ENCODE measurements around the gene AFAP1.

DNA sequence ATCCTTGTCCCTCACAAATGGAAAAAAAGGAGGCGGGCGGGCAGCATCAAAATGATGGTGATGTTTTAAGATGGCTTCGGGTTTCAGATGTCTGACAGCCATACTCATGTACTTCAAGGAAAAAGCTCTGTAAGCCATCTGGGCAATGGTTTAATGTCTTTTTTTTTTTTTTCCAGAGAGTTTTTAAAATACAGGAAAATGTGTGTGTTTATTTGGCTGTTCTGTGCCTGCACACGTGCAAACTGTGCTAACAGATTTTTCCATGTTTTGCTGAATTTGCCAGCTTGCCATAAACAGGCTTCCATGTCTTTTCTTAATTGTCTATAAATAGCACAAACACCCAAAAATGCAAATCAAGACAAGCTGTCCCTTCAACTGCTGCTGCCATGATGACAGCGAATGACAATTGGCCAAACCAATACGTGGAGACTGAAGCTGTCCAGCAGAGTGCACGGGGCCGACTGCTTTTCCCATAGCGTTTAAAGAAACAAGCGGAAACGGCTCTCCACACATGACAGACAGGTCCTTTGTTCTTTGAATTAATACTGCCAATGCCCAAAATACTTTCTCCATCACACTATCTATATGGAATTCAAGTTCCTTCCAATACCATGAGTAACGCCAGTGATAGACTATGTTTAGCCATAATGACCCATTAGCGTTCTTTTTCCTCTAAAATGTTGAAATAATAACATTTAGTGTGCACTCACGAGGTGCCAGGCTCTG, 35.7 kb downstream of the AFAP1 start:
- TF ChIP-seq, protein P1, sequence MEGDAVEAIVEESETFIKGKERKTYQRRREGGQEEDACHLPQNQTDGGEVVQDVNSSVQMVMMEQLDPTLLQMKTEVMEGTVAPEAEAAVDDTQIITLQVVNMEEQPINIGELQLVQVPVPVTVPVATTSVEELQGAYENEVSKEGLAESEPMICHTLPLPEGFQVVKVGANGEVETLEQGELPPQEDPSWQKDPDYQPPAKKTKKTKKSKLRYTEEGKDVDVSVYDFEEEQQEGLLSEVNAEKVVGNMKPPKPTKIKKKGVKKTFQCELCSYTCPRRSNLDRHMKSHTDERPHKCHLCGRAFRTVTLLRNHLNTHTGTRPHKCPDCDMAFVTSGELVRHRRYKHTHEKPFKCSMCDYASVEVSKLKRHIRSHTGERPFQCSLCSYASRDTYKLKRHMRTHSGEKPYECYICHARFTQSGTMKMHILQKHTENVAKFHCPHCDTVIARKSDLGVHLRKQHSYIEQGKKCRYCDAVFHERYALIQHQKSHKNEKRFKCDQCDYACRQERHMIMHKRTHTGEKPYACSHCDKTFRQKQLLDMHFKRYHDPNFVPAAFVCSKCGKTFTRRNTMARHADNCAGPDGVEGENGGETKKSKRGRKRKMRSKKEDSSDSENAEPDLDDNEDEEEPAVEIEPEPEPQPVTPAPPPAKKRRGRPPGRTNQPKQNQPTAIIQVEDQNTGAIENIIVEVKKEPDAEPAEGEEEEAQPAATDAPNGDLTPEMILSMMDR (IDR thresholded peaks at IDR 0.05; ENCODE audit: control extremely low read depth in 1 of 3, insufficient read depth in 1 of 3, low read depth in 1 of 3, low read length in 3 of 3) = no peak
- TF ChIP-seq EZH2 (IDR thresholded peaks at IDR 0.05; ENCODE audit: low read depth, low read length, severe bottlenecking) (no peak), SIN3A (conservative IDR thresholded peaks at IDR 0.05 in 1 of 2, IDR thresholded peaks at IDR 0.05 in 1 of 2; ENCODE audit: low read depth in 1 of 2, low read length in 2 of 2) (no peak), POLR2AphosphoS5 (IDR thresholded peaks at IDR 0.05; ENCODE audit: low read depth, low read length) (no peak), RAD21 (IDR thresholded peaks at IDR 0.05 in 1 of 2, conservative IDR thresholded peaks at IDR 0.05 in 1 of 2; ENCODE audit: low read depth in 2 of 2, low read length in 2 of 2) (no peak)

All from H1 (cell line).